GM18868 (cell line): ENCODE measurements around the gene PSMC4.
A peak's percentile ranks its signal among the peaks of the same experiment; 100 is the strongest.
"Not testable (repeated sequence)": the region's sequence is repeated elsewhere in the genome, so short reads cannot be mapped to it uniquely, and the experiment has no call there.

Source experiments
- ATAC-seq: cut with Tn5 transposase; IDR thresholded peaks from one replicate; pipeline ENCODE4 v1.9.1; 2021; ENCODE audit warnings: mild to moderate bottlenecking, moderate library complexity; ENCODE audit not compliant: unreplicated experiment

PSMC4 gene

DNA sequence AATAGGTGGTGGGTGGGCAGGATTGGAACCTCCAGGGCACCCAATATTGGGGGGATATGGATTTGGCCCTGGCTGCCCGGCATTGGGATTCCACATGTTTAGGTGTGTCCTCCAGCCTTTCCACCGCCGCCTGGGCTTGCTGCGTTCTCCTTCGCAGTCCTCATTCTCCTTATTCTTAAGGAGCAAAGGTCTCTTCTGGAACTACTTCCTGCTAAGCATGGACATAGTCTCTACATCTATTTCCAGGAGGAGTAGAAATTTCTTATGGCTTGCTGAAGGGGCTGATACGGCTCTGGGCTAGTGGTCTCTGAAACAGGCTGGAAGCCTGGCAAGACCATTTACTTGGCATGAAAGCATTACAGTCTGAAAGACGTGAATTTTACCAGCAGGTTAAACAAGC, 27.4 kb upstream of the PSMC4 start:
- ATAC-seq = no peak

DNA sequence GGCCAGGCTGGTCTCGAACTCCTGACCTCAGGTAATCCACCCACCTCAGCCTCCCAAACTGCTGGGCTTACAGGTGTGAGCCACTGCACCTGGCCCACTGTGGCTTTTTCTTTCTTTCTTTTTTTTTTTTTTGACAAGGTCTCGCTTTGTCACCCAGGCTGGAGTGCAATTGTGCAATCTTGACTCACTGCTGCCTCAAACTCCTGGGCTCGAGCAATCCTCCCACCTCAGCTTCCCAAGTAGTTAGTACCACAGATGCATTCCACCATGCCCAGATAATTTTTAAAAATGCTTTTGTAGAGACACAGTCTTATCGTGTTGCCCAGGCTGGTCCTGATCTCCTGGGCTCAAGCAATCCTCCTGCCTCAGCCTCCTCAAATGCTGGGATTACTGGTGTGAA, 24.4 kb upstream of the PSMC4 start:
- no peak for ATAC-seq

DNA sequence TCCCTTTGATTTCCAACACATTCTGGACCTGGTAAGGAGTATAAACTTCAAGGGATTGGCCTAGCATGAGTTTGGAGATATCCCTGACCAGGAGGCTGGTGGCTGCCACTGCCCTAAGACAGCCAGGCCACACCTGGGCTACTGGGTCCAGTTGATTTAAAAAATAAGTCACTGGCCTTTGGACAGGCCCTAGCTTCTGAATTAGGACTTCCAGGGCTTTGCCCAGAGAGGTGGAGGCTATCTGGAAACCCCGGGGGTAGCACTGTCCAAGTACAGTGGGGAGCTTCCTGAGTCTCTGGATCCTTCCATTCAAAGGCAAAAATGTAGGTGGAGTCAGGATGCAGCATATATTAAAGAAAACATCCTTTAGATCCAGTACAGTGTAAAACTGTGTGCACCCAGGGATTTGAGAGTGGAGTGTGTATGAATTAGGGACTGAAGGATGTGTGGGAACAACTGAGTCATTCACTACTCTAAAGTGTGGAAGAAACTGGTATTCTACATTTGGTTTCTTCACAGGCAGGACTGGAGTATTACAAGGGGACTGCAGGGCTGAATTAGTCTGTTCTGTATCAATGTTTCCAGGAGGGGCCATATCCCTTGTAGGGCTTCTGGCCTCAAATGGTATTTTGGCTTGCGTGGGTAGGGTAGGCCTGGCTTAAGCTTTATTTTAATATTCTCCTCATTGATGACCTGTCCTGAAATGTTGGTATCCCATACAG, 21.8 kb upstream of the PSMC4 start:
- ATAC-seq = no peak

DNA sequence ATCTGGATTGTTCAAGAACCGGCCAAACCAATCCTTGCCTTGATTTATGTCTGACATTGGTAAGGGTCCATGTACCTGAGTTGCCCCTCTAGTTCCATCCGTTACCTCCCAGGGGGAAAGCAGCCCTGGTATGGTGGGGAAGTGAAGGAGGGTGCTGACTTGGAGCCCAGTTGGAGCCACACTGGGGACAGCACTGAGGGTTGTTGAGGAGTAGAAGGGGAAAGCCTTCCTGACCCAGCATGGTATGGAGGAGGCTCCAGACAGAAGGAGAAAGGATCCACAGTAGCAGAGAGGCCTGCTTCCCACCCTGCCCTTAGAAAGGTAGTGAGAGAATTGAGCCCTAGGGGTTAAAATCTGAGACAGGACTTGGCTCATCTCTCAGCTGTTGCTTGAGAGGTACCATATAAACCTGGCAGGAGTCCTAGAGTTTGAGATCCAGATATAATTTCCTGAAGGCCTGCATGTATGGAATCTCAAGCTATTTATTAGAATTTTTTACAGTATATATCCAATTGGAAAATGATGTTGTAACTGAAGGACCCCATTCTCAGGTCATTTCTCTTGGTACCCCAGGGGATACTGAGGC, 19.8 kb upstream of the PSMC4 start:
- no peak for ATAC-seq

DNA sequence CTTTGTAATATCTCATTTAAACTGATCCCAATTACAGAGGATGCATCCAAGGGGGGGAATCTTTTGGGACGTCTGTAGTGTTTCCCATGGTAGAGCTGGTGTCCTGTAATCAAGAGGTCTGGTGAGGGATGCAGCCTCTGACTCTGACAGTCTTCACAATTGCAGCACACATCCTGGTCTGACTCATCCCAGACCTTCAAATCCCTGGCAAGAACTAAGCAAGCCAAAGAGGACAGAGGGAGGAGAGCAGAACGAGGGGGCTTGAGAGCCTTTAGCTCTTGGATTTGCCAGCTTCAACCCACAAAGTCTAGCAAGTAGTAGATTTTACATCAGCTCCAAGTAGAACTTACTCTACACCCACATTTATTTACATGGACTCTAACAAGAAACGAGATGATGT, 19.3 kb upstream of the PSMC4 start:
- no peak for ATAC-seq

DNA sequence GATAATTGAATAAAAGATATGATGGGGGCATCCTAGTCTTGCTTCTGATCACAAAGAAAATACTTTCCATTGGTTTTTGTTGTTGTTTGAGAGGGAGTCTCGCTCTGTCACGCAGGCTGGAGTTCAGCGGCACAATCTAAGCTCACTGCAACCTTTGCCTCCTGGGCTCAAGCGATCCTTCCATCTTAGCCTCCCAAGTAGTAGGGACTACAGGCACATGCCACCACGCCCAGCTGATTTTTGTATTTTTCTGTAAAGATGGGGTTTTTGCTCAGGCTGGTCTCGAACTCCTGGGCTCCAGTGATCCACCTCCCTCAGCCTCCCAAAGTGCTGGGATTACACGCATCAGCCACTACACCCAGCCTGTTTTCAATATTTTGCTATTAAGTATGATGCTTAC, 17.1 kb upstream of the PSMC4 start:
- no peak for ATAC-seq

DNA sequence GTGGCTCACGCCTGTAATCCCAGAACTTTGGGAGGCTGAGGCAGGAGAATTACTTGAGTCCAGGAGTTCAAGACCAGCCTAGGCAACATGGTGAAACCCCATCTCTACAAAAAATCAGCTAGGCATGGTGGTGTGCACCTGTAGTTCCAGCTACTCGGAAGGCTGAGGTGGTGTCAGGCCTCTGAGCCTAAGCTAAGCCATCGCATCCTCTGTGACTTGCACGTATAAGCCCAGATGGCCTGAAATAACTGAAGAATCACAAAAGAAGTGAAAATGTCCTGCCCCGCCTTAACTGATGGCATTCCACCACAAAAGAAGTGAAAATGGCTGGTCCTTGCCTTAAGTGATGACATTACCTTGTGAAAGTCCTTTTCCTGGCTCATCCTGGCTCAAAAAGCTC, 13.1 kb upstream of the PSMC4 start:
- ATAC-seq = not testable (repeated sequence)

DNA sequence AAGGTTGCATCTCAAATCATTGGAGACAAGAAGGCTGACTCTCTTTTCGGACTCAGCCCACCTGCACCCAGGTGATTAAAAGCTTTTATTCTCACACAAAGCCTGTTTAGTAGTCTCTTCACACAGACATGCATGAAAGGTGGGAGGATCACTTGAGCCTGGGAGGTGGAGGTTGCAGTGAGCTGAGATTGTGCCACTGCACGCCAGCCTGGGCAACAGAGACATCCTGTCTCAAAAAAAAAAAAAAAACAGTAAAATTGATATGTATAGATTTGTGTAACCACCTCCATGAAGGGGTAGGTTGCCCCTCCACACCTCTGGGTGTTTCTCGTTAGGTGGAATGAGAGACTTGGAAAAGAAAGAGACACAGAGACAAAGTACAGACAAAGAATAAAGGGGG, 12.0 kb upstream of the PSMC4 start:
- ATAC-seq = not testable (repeated sequence)

DNA sequence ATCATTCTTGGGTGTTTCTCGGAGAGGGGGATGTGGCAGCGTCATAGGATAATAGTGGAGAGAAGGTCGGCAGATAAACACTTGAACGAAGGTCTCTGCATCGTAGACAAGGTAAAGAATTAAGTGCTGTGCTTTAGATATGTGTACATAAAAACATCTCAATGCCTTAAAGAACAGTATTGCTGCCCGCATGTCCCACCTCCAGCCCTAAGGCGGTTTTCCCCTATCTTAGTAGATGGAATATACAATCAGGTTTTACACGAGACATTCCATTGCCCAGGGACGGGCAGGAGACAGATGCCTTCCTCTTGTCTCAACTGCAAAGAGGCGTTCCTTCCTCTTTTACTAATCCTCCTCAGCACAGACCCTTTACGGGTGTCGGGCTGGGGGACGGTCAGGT, 11.6 kb upstream of the PSMC4 start:
- not testable (repeated sequence) for ATAC-seq

DNA sequence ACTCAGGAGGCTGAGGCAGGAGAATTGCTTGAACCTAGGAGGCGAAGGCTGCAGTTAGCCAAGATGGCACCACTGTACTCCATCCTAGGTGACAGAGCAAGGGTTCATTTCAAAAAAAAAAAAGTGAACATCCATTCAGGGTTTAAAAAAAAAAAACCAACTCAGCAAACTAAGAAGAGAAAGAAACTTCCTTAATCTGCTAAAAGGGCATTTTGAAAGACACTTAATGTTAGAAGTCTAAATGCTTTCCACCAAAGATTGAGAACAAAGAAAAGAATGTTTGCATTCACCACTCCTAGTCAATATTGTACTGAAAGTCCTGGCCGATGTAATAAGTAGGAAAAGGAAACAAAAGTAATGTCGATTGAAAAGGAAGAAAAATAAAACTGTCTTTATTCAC, 7.1 kb upstream of the PSMC4 start:
- no peak for ATAC-seq

DNA sequence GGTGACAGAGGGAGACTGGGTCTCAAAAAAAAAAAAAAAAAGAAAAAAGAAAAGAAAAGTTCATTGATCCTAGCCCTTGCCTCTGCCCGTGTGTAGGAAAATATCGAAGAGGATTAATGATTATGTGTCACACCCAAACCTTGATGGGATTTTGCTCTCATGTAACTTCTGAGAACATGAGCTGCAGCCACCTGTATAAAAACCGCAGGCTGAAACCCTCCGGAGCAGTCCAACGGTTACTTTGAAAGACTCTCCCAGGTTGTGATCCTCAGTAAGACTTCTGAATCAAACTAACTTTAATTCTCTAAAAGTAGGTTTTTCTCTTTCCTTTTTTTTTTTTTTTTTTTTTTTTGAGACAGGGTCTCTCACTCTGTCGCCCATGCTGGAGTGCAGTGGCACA, 4.3 kb upstream of the PSMC4 start:
- no peak for ATAC-seq

DNA sequence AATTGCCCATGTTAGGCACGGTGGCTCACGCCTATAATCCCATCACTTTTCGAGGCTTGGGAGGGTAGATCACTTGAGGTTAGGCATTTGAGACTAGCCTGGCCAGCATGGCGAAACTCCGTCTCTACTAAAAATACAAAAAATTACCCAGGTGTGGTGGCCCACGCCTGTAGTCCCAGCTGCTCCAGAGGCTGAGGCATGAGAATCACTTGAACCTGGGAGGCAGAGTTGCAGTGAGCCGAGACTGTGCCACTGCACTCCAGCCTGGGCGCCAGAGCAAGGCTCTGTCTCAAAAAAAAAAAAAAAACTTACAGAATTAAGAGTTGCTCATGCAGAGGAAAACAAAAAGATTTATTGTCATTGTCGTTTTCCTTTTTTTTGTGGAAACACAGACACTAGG, 3.4 kb upstream of the PSMC4 start:
- no peak for ATAC-seq

DNA sequence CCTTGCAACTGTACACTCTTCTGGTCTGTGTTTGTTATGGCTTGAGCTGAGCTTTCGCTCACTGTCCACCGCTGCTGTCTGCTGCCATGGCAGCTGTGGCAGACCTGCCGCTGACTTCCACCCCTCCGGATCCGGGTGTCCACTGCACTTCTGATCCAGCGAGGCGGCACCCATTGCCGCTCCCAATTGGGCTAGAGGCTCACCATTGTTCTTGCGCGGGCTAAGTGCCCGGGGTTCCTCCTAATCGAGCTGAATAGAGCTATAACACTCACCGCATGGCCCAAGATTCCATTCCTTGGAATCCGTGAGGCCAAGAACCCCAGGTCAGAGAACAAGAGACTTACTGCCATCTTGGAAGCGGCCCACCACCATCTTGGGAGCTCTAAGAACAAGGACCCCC, 2.2 kb upstream of the PSMC4 start:
- no peak for ATAC-seq

DNA sequence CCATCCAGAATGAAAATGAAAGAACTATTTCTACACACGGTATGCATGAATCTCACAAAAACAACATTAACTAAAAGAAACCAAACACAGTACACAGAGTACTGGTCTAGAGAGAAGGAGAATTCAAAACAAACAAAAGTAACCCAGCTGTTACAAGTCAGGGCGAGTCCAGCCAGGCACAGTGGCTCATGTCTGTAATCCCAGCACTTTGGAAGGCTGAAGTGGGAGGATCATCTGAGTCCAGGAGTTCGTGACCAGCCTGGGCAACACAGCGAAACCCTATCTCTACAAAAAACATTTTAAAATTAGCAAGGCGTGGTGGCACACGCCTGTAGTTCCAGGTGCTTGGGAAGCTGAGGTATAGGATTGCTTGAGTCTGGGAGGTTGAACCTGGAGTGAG, 1.7 kb upstream of the PSMC4 start:
- no peak for ATAC-seq

DNA sequence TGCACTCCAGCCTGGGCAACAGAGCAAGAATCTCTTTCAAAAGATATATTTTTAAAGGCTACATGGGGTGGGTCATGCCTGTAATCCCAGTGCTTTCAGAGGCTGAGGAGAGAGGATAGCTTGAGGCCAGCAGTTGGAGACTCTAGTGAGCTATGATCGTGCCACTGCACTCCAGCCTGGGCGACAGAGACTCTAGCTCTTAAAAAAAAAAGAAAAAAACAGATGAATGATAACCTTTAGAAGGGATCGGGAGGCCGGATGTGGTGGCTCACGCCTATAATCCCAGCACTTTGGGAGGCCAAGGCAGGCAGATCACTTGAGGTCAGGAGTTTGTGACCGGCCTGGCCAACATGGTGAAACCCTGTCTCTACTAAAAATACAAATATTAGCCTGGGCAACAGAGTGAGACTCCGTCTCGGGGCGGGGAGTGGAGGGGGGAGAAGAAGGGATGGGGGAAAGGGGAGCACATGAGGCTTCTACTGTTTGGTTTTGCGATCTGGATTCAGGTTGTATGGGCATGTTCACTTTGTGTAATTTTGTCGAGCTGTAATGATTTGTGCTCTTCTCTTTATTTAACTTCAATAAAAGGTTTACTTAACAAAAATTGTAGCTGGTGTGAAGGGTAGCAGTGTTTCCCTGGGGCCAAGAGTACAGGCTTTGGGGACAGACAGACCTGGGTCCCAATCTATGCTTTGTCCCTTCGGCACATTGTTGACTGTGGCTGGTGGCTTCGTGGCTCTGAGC, 1.1 kb upstream of the PSMC4 start:
- ATAC-seq = no peak

DNA sequence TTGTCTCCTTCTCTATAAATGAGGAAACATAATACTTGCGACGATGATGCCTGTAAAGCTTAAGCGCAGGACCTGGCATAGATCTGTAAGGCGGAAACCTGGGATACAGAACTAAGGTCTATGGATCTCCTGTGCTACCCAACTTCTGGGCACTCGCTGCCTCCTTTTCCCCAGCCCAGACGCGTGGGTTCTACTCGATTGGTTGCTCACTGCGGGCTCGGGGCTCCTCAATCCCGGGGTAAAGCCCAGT, 615 bp upstream of the PSMC4 start:
- ATAC-seq = peak; percentile 10

DNA sequence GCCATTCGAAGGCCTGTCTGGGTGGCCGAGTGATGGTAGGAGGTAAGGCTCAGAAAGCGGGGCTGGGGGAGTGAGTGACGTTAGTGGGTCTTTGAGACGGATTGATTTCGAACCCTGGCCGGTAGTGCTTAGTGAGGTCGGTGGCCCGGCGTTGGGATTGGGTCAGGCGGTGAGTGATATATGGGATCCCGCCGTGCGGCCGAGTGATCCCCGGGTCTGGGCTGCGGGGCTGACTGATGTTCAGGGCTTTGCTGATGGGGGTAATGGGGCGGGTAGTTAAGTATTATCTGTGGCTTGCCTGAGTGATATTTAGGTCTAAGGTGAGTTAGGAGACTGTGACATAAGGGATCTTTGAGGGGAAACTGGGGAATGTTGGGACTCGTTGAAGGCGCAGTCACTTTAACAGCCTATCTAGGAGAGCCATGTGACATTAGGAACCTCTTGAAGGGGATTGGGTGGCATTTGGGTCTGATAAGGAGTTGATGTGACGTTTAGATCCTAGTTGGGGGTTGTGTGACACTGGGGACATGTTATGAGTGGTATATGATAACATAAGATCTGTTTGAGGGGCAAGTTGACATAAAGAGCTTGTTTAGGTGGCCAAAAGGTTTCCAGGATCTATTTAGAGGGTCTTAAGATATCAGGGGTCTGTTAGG, 543 bp downstream of the PSMC4 start:
- no peak for ATAC-seq

DNA sequence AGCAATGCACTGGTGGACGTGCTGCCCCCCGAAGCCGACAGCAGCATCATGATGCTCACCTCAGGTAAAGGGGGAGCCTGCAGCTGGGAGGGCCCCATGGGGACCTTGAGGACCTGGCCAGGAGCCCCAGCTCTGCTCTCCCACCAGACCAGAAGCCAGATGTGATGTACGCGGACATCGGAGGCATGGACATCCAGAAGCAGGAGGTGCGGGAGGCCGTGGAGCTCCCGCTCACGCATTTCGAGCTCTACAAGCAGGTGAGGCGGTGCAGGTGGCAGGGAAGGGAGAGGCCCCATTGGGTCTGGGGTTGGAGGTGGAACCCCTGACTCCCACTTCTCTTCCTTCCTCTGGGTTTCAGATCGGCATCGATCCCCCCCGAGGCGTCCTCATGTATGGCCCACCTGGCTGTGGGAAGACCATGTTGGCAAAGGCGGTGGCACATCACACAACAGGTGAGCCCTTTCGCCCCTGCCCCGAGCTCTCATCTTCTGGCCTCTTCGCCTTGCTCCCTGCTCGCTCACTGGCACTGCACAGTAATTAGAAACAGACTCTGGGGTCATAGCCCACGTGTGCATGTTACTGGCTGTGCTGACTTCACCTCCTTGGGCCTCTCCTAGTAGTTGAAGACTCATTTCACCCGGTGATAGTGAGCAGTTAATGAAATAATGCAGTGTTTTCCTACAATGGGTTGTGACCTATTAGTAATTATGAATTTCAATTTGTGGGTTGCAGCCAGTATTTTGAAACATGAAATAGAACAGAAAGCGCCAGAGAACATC, 3.6 kb downstream of the PSMC4 start:
- ATAC-seq = no peak

DNA sequence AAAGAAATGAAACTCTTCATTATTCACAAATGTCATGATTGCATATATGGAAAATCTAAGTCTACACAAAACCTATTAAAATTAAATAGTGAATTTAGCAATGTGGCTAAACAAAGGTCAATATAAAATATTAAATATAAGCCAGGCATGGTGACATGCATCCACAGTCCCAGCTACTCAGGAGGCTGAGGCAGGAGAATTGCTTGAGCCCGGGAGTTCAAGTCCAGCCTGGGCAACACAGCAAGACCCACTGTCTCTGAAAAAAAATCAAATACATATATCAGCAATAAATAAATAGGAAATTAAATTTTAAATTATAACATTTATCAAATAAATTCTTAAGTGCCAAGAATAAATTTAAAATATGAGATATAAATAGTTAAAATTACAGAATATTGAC, 11.9 kb downstream of the PSMC4 start:
- no peak for ATAC-seq

DNA sequence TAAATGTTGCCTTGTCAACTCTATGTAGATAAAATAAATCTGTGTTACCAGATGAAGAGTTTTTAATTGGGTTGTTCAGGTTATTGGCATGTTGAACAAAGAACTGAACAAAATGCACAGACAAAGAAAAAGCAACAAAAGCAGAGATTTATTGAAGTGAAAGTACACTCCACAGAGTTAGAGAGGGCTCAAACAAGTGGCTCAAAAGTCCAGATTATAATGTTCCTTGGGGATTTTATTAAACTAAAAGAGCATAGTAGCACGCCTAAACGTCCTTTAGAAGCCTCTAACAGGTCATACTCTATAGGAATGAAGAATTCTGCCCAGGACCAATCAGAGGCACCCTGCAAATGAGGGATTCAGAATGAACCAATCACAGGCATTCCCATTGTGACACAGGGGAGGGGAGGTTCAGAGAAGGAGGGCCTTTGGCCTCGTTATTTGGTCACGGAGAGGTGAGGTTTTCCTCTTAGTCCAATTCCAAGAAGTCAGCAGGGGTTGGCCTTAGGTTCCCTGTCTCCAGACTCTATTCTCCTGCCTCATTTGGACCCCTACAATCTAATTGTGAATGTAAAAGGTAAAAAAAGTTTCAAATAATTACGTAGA, 12.8 kb downstream of the PSMC4 start:
- no peak for ATAC-seq

DNA sequence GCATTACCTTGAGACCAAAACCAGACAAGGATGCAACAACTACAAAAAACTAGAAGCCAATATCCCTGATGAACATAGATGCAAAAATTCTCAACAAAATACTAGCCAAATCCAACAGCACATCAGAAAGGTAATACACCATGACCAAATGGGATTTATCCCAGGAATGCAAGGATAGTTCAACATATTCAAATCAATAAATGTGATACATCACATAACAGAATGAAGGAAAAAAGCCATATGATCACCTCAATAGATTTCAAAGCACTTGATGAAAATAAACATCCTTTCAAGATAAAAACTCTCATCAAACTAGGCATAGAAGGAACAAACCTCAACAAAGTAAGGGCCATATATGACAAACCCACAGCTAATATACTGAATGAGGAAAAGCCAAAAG, 15.7 kb downstream of the PSMC4 start:
- no peak for ATAC-seq
